Head of caudate nucleus (tissue), 42 donors: ENCODE data around the gene LRRC8D.

Experiments used
- DNase-seq, 42 donors: peaks; one replicate each; pipeline versions ENCODE4 v3.0.0 to v3.0.0-alpha.2; 2020 to 2021; ENCODE audit warnings: mixed read lengths in 7 of 42
- intact Hi-C: fragments of 100-400 bp; cut with DNase I; formaldehyde crosslinking; loops from one replicate; pipeline ENCODE4 v1.15.0; 2022

Gene LRRC8D

DNA sequence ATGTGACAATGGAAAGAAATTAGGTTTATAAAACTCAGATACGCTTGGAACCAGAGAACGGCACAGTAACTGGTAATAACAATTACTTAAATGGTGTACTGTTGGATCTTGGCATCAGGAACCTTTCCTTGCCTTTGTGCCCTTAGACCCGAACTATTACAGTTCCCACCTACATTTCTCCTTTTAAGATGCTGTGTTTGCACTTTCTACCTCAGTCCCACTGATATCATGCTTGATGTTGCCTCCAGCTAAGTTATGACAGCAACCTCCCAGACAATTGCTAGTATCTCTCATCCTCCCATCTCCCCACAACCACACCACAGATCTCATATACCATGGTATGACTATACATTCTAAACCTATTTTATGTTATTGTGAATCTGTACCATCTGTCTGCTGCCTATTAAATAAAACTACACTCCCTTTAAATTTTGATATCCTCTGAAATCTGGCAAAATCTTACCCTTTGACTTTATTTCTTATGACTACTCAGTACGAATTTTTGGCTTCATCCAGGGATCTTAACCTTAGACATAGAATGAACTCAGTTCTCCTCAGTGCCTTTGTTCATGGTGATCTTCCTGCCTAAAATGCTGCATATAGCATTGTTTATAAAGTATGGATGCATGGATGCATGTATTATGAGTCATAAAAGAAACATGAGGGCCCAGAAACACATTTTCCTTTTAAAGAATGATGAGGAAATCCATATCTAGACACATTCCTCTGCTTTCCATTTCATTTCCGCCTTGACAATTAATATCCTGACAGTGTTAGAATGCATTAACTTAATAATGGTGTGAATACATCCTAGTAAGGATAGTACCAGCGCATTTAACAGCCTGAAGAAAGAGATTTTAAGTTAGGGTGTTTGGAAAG is 64.1 kb downstream of the LRRC8D start:
- DNase-seq: no peak
- intact Hi-C loops: no loop called here

- no peak for DNase-seq
Observed at GRCh38 chr1:89887270-89887669, 66.4 kb downstream of the LRRC8D start.

DNA sequence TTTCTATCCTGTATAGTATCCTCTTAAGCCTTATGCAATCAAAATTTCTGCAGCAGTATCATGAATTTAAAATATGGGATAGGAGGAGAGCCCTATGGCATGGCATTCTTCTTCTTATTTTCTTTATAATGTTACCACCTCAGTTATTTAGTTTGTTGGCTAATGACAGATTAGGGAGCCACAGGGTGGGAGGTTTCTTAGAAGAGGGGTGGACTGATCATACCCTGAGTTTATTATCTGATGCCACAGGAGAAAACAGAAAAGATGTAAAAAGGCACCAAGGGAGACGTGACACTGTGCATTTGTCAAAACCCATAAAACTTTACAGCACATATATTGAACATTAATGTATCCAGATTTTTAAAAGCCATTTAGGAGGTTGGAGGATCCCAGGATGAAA is 66.9 kb downstream of the LRRC8D start:
- DNase-seq: no peak
- intact Hi-C loops: no loop called here

More at GRCh38 chr1:89887270-89887669, 66.4 kb downstream of the LRRC8D start:
- intact Hi-C loops: no loop called here

- intact Hi-C loops: no loop called here
- DNase-seq: peak in 5 of 42 donors; percentile 23 to 58 (median 34)
Observed at GRCh38 chr1:89888480-89889322, 67.9 kb downstream of the LRRC8D start.

DNA sequence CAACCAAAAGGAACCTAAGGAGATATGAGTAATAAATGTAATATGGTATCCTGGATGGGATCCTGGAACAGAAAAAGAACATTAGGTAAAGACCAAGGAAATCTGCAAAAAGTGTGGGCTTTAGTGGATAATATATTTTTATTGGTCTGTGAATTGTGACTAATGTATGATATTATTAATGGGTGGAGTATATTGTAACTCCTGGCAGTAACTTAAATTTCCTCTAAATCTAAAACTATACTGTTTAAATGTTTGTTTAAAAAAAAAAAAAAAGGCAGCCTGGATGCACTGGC is 68.4 kb downstream of the LRRC8D start:
- intact Hi-C loops: no loop called here
- DNase-seq: no peak

DNA sequence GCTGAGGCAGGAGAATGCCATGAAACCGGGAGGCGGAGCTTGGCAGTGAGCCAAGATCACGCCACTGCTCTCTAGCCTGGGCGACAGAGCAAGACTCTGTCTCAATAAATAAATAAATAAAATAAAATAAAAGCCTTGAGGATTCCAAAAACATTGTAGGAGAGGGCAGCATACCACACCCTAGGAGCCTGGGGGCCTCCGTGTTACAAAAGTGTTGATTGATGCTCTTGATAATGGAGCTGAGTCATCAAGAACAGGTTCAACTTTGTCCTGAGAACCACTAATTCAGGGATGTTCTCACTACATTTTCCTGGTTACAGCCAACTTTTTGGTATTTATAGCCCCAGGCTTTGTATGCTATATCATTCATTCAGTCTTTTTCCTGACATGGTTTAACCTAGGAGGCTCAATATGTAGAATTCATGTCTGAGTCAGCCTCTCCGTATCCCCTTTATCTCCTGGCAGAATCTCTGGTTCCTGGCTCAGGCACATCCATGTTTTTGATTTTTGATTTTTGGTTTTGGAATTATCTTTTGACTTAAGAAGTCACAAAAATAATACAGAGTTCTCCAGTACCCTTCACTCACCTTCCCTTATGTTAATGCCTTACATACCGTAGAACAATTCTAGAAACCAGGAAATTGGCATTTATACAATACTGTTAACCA is 69.4 kb downstream of the LRRC8D start:
- no peak for DNase-seq
- intact Hi-C loops: no loop called here

DNA sequence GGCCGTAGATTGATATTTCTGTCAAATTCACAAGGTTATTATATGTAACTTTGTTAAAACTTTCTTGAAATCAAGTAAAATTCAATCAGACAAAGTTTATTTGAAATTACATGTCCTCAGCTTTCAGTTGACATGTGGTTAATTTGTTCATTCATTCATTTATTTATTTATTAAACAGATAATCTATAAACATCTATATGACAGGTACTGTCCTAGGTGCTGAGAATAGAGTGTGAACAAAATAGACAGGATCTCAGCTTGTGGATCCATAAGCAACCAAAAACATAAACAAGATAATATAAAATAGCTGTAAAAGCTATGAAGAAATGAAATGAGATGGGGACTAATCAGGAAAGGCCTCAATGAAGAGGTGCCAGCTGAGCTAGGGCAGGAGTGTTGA is 72.0 kb downstream of the LRRC8D start:
- intact Hi-C loops: no loop called here
- no peak for DNase-seq

GRCh38 chr1:89894210-89895201 is 73.7 kb downstream of the LRRC8D start:
- intact Hi-C loops: no loop called here
- no peak for DNase-seq

- DNase-seq: no peak
- intact Hi-C loops: no loop called here
Observed at GRCh38 chr1:89896105-89896942, 75.5 kb downstream of the LRRC8D start.

GRCh38 chr1:89897347-89898133 is 76.7 kb downstream of the LRRC8D start:
- intact Hi-C loops: no loop called here
- DNase-seq: no peak

DNA sequence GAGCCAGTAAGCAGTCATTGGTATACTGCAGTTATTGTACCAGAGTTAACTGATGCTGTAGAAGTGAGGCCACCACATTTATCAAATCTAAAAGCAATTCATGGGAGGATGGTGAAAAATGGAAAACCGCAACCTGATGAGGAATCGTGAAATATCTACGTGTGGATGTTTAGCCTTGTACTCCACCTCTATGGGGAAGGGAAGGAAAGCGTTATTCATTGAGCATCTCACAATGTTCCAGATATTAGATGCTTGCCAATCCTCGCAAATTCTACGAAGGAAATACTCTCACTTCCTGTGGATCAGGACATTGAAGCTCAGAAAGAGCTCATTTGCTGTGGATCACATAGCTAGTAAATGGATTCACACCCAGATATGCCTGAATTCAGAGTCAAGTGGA is 77.3 kb downstream of the LRRC8D start:
- DNase-seq: no peak
- intact Hi-C loops: no loop called here

GRCh38 chr1:89898695-89899470 is 78.1 kb downstream of the LRRC8D start:
- no peak for DNase-seq
- intact Hi-C loops: no loop called here

DNA sequence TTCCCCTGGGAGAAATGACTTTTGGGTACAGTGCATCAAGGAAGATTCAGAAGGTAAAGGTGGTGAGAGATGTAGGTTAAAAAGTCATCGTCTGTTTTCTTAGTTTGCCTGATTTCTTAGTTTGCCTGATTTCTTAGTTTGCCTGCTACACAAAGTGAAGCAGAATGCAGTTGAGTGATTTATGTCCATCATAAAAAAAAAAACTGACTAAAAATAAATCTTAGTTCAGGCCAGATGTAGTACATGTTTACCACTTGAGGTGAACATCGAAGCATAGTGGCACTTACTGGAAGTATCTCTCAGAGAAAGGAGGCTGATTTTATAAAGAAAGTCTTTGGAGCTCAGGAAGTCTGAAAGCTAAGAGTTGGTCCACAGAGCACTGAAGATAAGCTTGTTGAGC is 79.5 kb downstream of the LRRC8D start:
- DNase-seq: no peak
- intact Hi-C loops: no loop called here

DNA sequence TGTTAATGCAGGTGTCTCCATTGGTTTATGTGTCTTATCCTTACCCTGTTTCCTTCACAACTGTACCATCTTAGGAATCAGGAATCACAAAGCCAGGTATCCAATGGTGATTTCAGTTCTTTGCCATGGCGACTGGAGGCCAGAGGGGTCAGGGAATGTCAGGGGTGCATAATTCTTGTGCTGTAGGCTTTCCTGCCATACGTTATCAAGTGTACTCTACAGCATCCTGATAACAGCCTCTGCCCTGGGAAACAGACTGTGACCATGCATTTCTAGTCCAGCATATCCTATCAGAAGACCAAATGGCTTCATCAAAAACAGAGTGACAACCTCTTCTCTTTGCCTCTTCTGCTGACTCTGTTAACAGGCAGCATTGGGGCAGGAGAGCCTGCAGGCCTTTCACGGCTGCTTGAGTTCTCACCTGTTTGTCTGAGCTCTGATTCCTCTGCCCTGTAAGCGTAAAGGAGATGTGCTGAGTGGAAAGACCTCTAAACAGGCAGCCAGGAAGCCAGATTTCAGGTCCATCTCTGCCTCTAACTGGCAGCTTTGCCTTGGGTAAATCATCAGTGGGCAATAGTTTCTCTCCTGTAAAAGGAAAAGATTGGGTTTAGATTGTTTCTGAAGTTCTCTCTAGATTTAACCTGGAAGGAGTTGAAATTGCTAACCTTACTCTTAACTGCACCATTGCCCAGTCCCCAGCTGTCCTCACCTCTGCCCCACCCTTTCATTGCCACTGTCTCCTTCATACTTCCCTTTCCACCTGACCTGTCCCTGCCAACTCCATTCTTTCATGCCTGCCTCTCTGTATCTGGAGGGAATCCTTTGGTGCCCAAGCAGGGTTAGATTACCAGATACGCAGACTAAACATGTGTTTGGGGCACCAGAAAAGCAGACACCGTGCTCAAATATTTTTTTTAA is 80.2 kb downstream of the LRRC8D start:
- no peak for DNase-seq
- intact Hi-C loops: no loop called here

GRCh38 chr1:89901957-89902669 is 81.3 kb downstream of the LRRC8D start:
- intact Hi-C loops: no loop called here
- no peak for DNase-seq
